H9 (cell line): ENCODE results near the gene CHL1. TPM values are rescaled to one million over a fixed set of nuclear protein-coding genes. Genes with fewer than 3 reads are reported as not detected.

Experiments used
- DNase-seq: peaks from one replicate; pipeline ENCODE4 v3.0.0-alpha.2; 2017
- H2AFZ ChIP-seq: one replicate; pipeline ENCODE4 v1.6.1; 2013; ENCODE audit warnings: mild to moderate bottlenecking, low read length, control low read depth, moderate library complexity
- H2AK5ac ChIP-seq: 2 replicates; pipeline ENCODE4 v1.6.1; 2013; ENCODE audit warnings: low read length, control low read depth, mixed read lengths; ENCODE audit not compliant: insufficient read length
- H2BK120ac ChIP-seq: one replicate; pipeline ENCODE4 v1.6.1; 2013; ENCODE audit warnings: low read depth, mild to moderate bottlenecking, low read length, control low read depth, inconsistent platforms; ENCODE audit not compliant: poor library complexity, severe bottlenecking
- H2BK12ac ChIP-seq: 2 replicates; pipeline ENCODE4 v1.6.1; 2013; ENCODE audit warnings: low read length, control low read depth, mixed read lengths, low read depth; ENCODE audit not compliant: insufficient read length
- H2BK15ac ChIP-seq: 2 replicates; pipeline ENCODE4 v1.6.1; 2013; ENCODE audit warnings: low read depth, low read length, control low read depth
- H2BK20ac ChIP-seq: one replicate; pipeline ENCODE4 v1.6.1; 2013; ENCODE audit warnings: low read depth, mild to moderate bottlenecking, low read length, control low read depth, inconsistent platforms; ENCODE audit not compliant: poor library complexity, severe bottlenecking
- H2BK5ac ChIP-seq: 2 replicates; pipeline ENCODE4 v1.6.1; 2013; ENCODE audit warnings: low read length, control low read depth, mixed read lengths; ENCODE audit not compliant: insufficient read length
- H3K14ac ChIP-seq: 2 replicates; pipeline ENCODE4 v1.6.1; 2013; ENCODE audit warnings: low read length, control low read depth; ENCODE audit not compliant: insufficient read depth
- H3K18ac ChIP-seq: 2 replicates; pipeline ENCODE4 v1.6.1; 2013; ENCODE audit warnings: low read depth, mild to moderate bottlenecking, mixed read lengths, low read length, control low read depth; ENCODE audit not compliant: insufficient read length
- H3K23ac ChIP-seq: 2 replicates; pipeline ENCODE4 v1.6.1; 2013; ENCODE audit warnings: low read length, control low read depth, mixed read lengths, low read depth; ENCODE audit not compliant: insufficient read length
- H3K23me2 ChIP-seq: 2 replicates; pipeline ENCODE4 v1.6.1; 2013; ENCODE audit warnings: low read depth, mild to moderate bottlenecking, mixed read lengths, low read length, control low read depth; ENCODE audit not compliant: insufficient read length, poor library complexity, severe bottlenecking
- H3K27ac ChIP-seq: 2 replicates; pipeline ENCODE4 v1.5.1; 2013; ENCODE audit warnings: low read length, control low read depth, mixed read lengths, low read depth; ENCODE audit not compliant: insufficient read length
- H3K27me3 ChIP-seq: 2 replicates; pipeline ENCODE4 v1.6.1; 2013; ENCODE audit warnings: low read length, control low read depth, inconsistent platforms; ENCODE audit not compliant: insufficient read depth
- H3K4ac ChIP-seq: 2 replicates; pipeline ENCODE4 v1.6.1; 2013; ENCODE audit warnings: low read depth, mild to moderate bottlenecking, control low read depth, inconsistent platforms, low read length, moderate library complexity
- H3K4me1 ChIP-seq: 2 replicates; pipeline ENCODE4 v1.6.1; 2013; ENCODE audit warnings: low read length, control low read depth, inconsistent platforms; ENCODE audit not compliant: insufficient read depth
- H3K4me2 ChIP-seq: 2 replicates; pipeline ENCODE4 v1.6.1; 2013; ENCODE audit warnings: low read length, control low read depth, mixed read lengths; ENCODE audit not compliant: insufficient read length, insufficient read depth
- H3K56ac ChIP-seq: 2 replicates; pipeline ENCODE4 v1.6.1; 2013; ENCODE audit warnings: low read depth, mild to moderate bottlenecking, mixed read lengths, low read length, control low read depth; ENCODE audit not compliant: insufficient read length
- H3K79me1 ChIP-seq: 2 replicates; pipeline ENCODE4 v1.6.1; 2013; ENCODE audit warnings: low read depth, mild to moderate bottlenecking, moderate library complexity, low read length, control low read depth, inconsistent platforms; ENCODE audit not compliant: insufficient read depth, poor library complexity, severe bottlenecking
- H3K79me2 ChIP-seq: 2 replicates; pipeline ENCODE4 v1.6.1; 2013; ENCODE audit warnings: low read length, control low read depth, inconsistent platforms; ENCODE audit not compliant: insufficient read depth
- H3K9ac ChIP-seq: 2 replicates; pipeline ENCODE4 v1.6.1; 2013; ENCODE audit warnings: low read length, control low read depth, mixed read lengths; ENCODE audit not compliant: insufficient read length; ENCODE audit errors: extremely low read depth
- H3K9me3 ChIP-seq: one replicate; pipeline ENCODE4 v1.6.1; 2013; ENCODE audit warnings: low read depth, low read length, inconsistent platforms; ENCODE audit not compliant: control insufficient read depth
- H3T11ph ChIP-seq: one replicate; pipeline ENCODE4 v1.6.1; 2013; ENCODE audit warnings: mild to moderate bottlenecking, low read length, control low read depth, inconsistent platforms
- H4K20me1 ChIP-seq: one replicate; pipeline ENCODE4 v1.6.1; 2013; ENCODE audit not compliant: control insufficient read depth, insufficient read length, insufficient read depth
- H4K5ac ChIP-seq: 2 replicates; pipeline ENCODE4 v1.6.1; 2013; ENCODE audit warnings: low read depth, mild to moderate bottlenecking, mixed read lengths, low read length, control low read depth; ENCODE audit not compliant: insufficient read length
- H4K8ac ChIP-seq: replicated peaks from 2 replicates; pipeline ENCODE4 v1.6.1; 2013; ENCODE audit warnings: low read length, control low read depth, mixed read lengths, low read depth; ENCODE audit not compliant: insufficient read length
- H4K91ac ChIP-seq: 2 replicates; pipeline ENCODE4 v1.6.1; 2013; ENCODE audit warnings: low read depth, mild to moderate bottlenecking, moderate library complexity, mixed read lengths, low read length, control low read depth; ENCODE audit not compliant: insufficient read length
- H3K27ac Mint-ChIP-seq, 3 experiments: 2 replicates in 2 of 3; 3 replicates in 1 of 3; pipeline ENCODE4 v1.8.0; 2020 to 2021; ENCODE audit warnings: mixed read lengths in 3 of 3, mild to moderate bottlenecking in 1 of 3, moderate library complexity in 1 of 3
- H3K27me3 Mint-ChIP-seq: 2 replicates; pipeline ENCODE4 v1.8.0; 2021; ENCODE audit warnings: low read depth, mild to moderate bottlenecking, moderate library complexity, mixed read lengths
- H3K36me3 Mint-ChIP-seq, 3 experiments: 2 replicates in 2 of 3; 3 replicates in 1 of 3; pipeline ENCODE4 v1.8.0; 2020 to 2021; ENCODE audit warnings: low read depth in 3 of 3, mixed read lengths in 3 of 3; ENCODE audit not compliant: insufficient read depth in 1 of 3
- H3K4me1 Mint-ChIP-seq, 2 experiments: 2 replicates each; pipeline ENCODE4 v1.8.0; 2020; ENCODE audit warnings: mixed read lengths in 2 of 2
- H3K4me3 Mint-ChIP-seq, 2 experiments: 2 replicates in 1 of 2; 3 replicates in 1 of 2; pipeline ENCODE4 v1.8.0; 2020 to 2021; ENCODE audit warnings: mild to moderate bottlenecking in 2 of 2, mixed read lengths in 2 of 2, moderate library complexity in 1 of 2
- H3K9me3 Mint-ChIP-seq, 2 experiments: 2 replicates in 1 of 2; 3 replicates in 1 of 2; pipeline ENCODE4 v1.8.0; 2020; ENCODE audit warnings: mild to moderate bottlenecking in 2 of 2, mixed read lengths in 2 of 2, moderate library complexity in 1 of 2
- WGBS: extraction: QIAGEN DNeasy Blood & Tissue Kit; methylation state at CpG from one replicate; pipeline ENCODE4 v1.1.7; 2013; ENCODE audit warnings: missing lambda C conversion rate, low lambda C conversion rate, mixed read lengths; ENCODE audit not compliant: insufficient read length; ENCODE audit errors: extremely low coverage; 5-methylcytosine and 5-hydroxymethylcytosine counted together
- total RNA-seq: library from RNA; stranded (reverse); gene quantifications from 2 replicates; pipeline ENCODE4 v1.2.1, GENCODE V29; 2021
- TF ChIP-seq, protein P1 (sequence below): fragments of 200-600 bp; sonication (generic); conservative IDR thresholded peaks from 3 replicates; pipeline ENCODE4 v1.8.0; 2021; ENCODE audit warnings: antibody characterized with exemption, mild to moderate bottlenecking

Gene CHL1
- total RNA-seq, 1 experiment from 2014 or later = not detected

GRCh38 chr3:267101-267500 lies 70.5 kb downstream of the CHL1 start:
- Histone ChIP-seq H2BK12ac (no peak overlapping the region), H3K79me2 (no peaks in the 10 kb centered on the region), H3K9ac (no peak overlapping the region), H3K4me2 (no peak overlapping the region), H3T11ph (no peak overlapping the region), H2AFZ (no peak overlapping the region), H3K18ac (no peak overlapping the region), H2BK20ac (no peak overlapping the region), H3K4me1 (no peaks in the 10 kb centered on the region), H3K27me3 (no peaks in the 10 kb centered on the region), H3K27ac (no peak overlapping the region), H3K23me2 (no peaks in the 10 kb centered on the region), H4K5ac (no peak overlapping the region), H3K14ac (no peak overlapping the region), H2AK5ac (no peak overlapping the region), H3K79me1 (no peaks in the 10 kb centered on the region), H2BK15ac (no peak overlapping the region), H3K23ac (no peak overlapping the region), H3K9me3 (no peaks in the 10 kb centered on the region), H2BK120ac (no peak overlapping the region), H3K56ac (no peak overlapping the region), H4K8ac (no peak overlapping the region), H3K4ac (no peak overlapping the region), H2BK5ac (no peak overlapping the region), H4K20me1 (no peaks in the 10 kb centered on the region), H4K91ac (no peak overlapping the region)
- Mint-ChIP-seq H3K9me3 (no peaks in the 10 kb centered on the region), H3K4me3 (no peak overlapping the region), H3K36me3 (no peaks in the 10 kb centered on the region; a peak in 1 of 7 replicates), H3K4me1 (no peaks in the 10 kb centered on the region), H3K27me3 (peaks cover 2% of the 10 kb centered on the region; the same call in 1 of the 2 replicates), H3K27ac (no peak overlapping the region)
- DNase-seq = no peak
- no CpG with 5 or more reads among the region's 1 CpG for WGBS
- TF ChIP-seq, protein P1, sequence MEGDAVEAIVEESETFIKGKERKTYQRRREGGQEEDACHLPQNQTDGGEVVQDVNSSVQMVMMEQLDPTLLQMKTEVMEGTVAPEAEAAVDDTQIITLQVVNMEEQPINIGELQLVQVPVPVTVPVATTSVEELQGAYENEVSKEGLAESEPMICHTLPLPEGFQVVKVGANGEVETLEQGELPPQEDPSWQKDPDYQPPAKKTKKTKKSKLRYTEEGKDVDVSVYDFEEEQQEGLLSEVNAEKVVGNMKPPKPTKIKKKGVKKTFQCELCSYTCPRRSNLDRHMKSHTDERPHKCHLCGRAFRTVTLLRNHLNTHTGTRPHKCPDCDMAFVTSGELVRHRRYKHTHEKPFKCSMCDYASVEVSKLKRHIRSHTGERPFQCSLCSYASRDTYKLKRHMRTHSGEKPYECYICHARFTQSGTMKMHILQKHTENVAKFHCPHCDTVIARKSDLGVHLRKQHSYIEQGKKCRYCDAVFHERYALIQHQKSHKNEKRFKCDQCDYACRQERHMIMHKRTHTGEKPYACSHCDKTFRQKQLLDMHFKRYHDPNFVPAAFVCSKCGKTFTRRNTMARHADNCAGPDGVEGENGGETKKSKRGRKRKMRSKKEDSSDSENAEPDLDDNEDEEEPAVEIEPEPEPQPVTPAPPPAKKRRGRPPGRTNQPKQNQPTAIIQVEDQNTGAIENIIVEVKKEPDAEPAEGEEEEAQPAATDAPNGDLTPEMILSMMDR = no peak
